ENCODE results near the gene MAMDC4.
A peak's percentile ranks its signal among the peaks of the same experiment; 100 is the strongest.
"Not testable (repeated sequence)": the region's sequence is repeated elsewhere in the genome, so short reads cannot be mapped to it uniquely, and the experiment has no call there.

Gene MAMDC4

DNA sequence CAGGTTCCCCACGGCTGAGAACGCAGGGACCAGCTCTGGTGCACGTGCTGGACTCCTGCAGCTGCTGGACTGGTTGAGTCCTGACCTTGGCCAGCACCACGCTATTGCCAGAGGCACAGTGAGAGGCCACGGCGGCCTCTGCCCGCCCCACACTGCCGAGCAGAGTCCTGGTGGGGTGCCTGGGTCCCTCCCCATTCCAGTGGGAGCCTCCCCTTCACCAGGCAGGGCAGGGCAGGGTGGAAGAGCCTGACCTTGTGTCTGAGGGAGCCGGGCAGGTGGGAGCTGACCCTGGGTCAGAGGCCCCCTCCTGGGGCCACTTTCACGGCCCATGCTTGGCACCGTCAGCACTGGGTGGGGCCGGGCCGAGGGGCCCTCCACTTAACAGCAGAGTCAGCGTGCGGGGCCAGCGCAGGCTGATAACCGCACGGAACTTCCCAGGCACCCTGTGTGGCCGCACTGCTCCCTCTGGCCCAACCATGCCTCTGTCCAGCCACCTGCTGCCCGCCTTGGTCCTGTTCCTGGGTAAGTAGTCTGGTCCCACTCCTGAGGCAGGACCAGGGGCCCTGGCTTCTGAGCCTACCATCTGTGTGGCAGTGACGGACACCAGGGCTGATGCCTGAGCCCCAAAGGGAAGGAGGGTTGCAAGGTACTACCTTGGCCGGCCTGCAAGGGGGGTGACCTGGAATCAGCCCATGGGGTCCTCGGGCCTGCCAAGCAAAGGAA, at the start of gene MAMDC4:
Gene MAMDC4 (plus strand): TSS at position 406 of the 723 bp plus-strand sequence. CDS start 71 bp downstream, at position 477.
- no peak for DNase-seq

DNA sequence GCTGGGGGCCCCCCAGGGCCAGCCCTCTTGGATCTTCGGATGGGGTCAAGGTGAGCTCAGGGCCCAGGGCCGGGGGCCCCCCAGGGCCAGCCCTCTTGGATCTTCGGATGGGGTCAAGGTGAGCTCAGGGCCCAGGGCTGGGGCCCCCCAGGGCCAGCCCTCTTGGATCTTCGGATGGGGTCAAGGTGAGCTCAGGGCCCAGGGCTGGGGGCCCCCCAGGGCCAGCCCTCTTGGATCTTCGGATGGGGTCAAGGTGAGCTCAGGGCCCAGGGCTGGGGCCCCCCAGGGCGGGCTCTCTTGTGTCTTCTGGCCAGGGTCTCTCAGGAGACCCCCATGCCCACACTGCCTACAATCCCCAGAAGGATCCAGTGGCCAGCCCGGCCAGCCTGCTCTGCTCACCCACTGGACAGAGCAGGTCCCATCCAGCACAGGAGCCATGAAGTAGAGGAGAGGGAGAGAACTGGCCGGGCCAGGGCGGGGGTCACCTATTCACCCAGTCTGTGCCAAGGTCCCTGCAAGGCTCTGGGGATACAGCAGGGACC, 49.1 kb upstream of the MAMDC4 start:
- DNase-seq: not testable (repeated sequence)

DNA sequence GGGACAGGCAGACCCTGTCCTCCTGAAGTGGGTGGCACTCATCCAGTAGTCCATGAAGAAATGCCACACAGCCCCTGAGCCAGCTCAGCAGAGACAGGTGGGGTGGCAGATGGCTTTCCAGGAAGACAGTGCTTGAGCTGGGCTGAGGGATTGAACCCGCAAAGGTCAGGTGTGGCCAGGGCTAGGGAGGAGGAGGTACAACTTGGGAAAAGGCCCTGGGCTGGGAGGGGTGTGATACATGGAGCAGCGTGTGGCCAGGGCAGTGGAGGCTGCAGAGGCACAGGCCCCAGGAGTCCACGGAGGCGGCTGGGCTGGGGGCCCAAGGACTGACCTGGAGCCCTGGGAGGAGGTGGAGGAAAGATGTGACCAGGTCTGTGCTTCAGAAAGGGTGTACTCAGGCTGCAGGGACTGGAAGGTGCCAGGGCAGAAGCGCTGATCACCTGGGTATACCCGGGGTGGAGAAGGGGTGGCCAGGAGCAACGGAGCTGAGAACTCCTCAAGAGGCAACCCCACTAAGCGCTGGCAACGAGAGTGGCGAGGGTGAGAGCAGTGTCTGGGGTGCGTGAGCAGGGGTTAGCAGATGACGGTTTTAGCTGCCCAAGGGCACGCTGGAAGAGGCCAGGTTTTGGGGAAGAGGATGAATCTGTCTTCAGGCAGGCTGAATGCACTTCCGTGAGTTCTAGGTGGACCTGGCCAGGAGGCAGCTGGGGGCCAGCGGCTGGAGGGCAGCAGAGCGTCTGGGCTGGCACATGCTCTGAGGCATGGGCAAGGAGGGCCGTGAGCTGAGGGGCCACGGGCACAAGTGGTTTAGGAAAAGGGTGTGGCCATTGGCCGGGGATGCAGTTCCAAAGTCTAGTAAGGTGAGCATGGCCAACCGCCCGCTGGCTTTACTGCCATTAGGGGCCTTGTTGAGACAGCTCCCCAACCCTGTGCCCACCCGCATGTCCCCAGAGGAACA, 48.3 kb upstream of the MAMDC4 start:
- DNase-seq: no peak

DNA sequence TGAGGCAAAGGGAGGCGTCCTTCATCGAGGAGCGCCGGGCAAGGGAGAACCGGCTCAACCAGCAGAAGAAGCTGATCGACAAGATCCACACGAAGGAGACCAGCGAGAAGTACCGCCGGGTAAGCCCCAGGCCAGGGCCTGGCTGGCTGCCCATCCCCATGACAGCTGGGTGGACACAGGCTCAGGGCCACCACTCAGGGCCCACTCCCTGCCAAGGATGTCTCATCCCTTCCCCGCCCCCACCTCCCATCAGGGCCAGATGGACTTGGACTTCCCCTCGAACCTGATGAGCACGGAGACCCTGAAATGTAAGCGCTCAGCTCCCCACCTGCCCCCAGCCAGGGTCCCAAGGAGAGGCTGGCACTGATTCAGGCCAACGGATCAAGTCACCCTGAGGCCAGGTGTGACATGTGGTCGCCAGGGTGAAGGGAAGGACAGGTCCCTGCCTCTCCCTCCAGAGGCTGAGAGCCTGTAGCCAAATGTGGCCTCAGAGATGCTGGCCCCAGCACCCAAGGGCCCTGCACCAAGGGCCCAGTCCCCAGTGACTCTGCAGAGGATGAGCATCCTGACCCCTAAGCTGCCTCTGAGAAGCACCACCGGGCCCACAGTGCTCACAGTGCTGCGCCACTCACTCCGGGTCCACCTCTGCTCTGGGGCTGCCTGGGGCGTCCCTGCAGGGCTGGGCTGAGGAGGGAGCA, 47.5 kb upstream of the MAMDC4 start:
- DNase-seq: no peak

DNA sequence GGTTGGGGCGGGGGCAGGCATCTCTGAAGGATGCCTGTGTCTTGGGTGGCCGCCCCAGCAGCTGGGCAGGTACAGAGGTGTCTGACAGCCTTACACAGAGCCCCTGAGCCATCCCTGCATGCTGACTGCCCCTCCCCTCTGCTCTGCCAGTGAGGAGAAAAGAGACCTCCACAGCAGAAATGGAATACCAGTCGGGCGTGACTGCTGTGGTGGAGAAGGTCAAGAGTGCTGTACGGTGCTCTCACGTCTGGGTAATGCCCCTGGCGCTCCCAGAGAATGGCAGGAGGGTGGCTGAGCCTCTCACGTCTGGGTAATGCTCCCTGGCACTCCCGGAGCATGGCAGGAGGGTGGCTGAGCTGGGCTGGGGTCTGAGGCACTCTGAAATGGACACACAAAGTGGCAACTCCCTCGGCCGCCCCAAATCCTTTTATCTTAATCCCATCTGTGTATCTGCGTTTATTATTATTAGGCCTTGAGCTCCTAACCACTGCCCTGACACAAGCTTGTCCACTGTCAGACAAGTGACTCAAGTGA, 46.9 kb upstream of the MAMDC4 start:
- no peak for DNase-seq

DNA sequence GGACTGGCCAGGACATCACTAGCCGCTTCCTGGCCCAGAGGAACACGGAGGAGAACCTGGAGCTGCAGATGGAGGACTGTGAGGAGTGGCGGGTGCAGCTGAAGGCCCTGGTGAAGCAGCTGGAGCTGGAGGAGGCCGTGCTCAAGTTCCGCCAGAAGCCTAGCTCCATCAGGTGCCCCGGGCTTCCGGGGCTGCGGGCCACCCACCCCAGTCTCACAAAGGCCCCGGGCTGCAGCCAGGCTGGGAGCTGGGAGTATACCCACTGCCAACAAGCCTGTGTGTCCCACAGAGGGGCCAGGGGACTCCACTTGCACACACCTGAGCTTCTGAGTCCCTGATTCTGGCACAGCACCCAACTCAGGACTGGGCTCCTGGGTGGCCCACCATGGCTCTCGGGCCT, 46.1 kb upstream of the MAMDC4 start:
- DNase-seq: no peak

DNA sequence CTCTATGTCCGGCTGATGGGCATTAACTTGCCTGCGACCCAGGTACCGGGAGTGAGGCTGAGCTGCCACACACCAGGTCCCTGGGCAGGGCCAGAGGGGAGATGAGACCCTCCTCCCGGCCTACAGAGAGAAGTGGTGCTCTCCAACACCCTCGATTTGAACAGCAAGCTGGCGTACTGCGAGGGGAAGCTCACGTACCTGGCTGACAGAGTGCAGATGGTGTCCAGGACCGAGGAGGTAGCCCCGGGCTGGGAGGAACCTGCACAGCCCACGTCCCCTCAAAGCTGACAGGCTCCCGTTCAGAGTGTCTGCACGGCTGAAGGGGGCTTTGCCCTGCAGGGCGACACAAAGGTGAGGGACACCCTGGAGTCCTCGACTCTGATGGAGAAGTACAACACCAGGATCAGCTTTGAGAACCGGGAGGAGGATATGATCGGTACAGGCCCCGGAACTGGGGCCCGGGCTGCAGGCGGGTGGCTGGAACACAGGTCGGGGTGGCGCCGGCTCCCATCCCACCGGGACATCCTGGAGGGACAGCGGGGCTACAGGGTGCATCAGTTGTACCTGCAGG, 45.4 kb upstream of the MAMDC4 start:
- DNase-seq: no peak

DNA sequence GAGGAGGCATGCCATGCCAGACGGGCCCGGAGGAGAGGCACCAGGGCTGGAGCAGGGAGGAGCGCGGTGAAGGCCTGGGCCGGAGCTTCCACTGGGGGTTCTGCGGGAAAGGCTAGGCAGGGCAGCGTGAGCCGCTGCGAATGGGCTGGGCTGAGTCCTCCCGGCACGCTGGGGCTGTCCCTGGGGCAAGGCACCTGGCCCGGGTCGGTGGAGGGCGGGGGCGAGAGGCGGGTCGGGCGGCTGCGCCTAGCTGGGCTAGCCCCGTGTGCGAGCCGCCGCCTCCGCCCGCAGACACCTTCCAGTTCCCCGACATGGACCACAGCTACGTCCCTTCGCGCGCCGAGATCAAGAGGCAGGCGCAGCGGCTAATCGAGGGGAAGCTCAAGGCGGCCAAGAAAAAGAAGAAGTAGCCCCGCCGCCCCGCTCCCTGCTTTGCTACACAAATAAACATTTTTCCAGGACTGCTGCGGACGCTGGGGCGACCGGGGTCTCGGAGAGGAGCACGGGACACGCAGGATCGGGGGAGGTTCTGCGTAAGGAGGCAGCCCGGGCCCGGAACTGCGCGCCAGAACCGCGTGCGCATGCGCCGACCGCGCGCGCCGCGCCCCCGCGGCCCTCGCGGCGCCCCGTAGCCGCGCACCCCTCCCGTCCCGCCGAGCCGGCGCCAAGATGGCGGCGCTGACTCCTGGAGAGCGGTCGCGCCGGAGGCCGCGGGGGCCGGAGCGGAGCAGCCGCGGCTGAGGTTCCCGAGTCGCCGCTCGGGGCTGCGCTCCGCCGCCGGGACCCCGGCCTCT, 44.7 kb upstream of the MAMDC4 start, which contains the start of gene RABL6:
Gene RABL6 (plus strand): TSS at position 668 of the 794 bp plus-strand sequence. CDS start 249 bp downstream, outside the sequence.
- peak; percentile 83 for DNase-seq

DNA sequence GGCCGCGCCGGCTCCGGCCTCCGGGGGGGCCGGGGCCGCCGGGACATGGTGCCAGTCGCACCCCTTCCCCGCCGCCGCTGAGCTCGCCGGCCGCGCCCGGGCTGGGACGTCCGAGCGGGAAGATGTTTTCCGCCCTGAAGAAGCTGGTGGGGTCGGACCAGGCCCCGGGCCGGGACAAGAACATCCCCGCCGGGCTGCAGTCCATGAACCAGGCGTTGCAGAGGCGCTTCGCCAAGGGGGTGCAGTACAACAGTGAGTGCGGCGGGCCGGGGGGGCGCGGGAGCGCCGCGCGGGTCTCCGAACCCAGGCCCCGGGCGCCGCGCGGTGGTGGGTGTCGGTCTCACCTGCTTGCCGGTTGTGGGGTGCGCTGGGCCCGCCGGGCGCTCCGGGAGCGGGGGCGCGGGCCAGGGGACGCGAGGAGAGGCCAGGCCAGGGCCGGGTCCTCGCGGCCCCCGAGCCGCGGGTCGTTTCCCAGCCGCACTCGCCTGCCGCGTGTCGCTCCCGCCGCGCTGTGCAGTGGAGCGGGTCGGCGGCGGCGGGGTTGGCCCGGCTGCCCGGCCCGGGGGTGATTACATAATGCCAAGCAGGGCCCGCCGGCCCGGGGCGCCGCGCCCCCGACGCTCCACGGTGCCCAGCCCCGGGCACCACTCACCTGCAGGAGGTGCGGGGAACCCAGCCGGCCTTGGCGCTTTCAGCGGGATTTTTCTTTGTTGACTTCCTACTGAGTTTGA, 43.9 kb upstream of the MAMDC4 start:
- no peak for DNase-seq

DNA sequence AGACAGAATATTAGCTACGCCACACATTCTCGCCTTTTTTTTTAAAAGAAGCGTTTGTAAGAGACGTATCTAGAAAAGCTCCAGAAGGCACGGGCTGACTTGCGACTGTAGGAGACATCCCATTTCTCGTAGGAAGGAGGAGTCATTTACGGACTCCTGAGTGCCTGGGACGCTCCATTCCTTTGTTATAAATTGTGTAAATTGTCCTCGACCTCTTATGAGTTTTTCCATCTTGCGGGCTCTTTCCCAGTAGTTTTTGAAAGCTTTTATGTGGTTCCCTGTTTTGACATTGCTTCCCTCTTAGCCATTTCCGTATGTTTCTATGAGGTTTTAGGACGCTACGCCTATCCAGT, 43.4 kb upstream of the MAMDC4 start:
- no peak for DNase-seq

DNA sequence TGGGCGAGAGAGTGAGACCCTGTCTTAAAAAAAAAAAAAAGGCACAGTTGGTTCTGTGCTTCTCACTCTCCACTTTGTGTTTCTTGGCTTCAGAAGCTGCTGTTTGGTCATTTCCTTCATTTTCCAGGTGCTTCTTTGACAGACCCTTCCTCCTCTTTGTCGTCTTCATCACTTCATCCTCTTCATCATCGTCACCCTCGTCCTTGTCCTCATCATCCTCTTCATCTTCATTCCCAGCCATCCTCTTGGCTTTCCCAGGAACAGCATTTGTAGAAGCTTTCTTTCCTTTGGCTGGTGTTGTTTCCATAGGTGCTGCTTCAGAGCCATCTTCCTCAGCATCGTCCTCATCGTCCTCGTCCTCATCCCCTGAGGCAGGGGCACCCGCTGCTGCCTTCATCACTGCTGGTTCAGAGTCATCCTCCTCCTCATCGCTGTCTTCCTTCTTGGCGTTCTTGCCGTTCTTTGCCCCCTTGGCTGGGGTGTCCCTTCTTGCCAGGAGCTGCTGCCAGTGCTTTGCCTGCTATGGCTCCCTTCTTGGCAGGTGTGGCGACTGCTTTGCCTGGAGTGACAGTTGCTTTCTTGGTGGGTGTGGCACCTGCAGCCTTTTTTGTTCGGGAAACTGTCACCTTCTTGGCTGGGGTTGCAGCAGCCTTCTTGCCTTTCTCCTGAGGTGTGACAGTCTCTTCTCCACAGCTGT, 37.3 kb upstream of the MAMDC4 start:
- no peak for DNase-seq

DNA sequence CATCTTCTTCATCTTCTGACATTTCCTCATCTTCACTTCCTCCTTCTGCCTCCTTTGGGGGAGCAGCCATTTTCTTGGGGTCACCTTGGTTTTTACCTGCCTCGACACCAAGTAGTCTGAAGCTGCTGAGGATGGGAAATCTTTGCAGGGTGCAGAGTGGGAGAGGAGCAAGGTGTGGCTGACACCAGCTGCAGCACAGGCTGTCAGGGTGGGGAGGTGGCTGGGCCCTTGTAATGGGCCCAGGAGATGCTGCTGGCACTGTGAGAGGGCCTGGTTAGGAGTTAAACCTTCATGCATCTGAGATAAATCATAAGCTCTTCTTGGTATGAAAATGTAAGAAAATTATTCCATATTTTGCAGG, 36.7 kb upstream of the MAMDC4 start:
- DNase-seq: no peak

DNA sequence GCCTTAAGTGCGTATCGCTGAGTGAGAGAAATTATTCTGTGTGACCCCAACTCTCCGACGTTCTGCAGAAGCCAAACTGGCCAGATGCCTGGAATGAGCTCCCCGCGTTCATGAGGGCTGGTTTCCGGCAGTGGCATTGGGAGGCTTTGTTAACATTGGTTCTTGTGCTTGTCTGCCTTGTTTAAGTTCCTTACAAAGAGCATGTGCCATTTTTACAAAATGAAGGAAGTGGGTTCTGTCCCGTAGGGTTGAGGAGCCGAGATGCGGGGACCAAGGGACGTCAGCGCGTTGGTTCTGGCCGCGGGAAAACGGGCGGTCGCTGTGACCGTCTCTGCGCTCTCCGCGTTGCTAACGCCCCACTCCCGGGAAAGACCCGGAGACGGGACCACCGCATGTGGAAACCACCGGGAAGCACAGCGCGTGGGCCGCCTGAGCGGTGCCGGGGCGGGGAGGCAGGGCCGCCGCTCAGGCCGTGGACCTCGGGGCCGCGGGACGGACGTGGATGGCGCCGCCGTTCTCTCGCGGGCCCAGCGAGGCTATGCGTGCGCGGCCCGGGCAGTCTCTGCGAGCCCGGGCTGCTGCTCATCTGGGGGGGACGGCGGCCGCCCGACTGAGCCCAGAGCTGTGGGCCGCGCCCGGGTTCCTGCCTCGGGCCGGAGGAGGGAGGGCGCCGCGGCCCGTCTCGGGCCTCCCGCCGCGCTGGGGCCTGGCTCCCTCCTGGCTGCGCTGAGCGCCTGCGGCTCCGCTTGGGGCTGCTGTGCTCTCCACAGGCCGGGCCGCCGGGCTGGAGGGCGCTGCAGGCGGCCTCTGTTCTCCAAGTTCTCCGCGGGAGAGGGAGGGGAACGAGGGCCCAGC, 30.9 kb upstream of the MAMDC4 start:
- DNase-seq: no peak

DNA sequence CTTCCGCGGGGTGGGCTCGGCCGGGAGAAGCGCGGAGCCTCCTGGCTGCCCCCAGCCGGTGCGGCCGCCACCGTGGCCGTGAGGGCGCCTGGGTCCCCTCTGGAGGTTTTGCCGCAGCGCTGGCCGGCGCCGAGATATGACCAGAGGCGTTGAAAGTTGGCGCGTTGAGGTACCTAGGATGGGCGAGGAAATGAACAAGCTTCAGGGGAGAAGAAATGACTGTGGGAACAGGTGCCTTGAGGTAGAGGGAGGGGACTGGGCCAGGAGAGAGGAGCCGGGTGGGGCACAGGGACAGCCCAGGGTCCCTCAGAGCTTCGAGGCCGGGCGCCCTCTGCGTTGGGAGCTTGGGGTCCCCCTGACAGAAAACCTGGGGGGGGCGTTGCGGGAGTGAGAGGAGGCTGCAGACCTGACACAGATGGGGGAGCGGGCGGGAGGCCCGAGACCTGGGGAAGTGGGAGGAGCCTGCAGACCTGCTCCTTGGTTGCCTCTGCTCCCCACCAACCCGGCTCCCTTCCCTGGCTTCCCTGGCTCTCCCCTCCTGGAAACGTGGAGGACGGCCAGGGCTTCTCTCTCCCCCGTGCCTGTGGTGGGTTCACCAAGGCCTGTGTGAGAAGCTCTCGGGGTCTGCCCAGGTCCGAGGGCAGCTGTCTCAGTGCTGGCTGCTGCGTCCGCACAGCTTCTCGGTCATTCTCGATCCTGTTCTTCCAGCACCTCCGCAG, 30.2 kb upstream of the MAMDC4 start:
- DNase-seq: no peak

DNA sequence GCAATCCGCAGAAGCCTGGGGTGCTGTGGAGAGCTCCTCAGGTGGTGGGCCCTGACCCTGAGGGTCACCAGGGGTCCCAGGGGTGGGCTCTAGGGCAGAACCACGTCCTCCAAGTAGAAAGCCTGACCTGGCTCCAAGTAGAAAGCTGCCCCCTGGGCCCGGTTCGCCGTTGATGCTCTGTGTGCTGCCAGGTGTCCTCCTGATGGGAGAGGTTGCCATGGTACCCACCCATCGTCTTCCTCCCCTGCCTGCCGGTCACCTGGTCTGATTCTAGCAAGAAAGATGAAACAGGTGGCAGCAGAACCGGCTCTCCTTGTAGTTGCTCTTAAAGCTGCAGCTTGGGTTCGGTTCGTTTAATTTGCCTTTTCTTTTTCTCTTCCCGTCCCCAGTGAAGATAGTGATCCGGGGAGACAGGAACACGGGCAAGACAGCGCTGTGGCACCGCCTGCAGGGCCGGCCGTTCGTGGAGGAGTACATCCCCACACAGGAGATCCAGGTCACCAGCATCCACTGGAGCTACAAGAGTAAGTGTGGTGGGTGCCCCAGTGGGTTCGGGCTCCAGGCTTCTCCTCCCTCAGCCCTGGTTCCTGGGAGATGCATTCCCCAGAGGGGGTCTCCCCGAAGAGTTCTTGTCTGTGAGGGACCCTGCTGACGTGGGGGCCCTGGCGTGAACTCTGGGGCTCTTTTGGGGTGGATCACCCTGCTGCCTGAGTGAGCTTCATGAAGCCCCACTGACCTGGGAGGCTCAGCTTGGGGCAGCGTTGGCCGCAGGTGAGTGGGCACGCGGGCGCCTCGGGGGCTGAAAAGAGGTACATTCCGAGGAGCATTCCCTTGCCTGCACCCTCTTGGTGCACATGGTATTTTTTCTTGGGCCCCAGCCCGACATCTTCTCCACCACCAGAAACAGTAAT, 28.8 kb upstream of the MAMDC4 start:
- DNase-seq: no peak

DNA sequence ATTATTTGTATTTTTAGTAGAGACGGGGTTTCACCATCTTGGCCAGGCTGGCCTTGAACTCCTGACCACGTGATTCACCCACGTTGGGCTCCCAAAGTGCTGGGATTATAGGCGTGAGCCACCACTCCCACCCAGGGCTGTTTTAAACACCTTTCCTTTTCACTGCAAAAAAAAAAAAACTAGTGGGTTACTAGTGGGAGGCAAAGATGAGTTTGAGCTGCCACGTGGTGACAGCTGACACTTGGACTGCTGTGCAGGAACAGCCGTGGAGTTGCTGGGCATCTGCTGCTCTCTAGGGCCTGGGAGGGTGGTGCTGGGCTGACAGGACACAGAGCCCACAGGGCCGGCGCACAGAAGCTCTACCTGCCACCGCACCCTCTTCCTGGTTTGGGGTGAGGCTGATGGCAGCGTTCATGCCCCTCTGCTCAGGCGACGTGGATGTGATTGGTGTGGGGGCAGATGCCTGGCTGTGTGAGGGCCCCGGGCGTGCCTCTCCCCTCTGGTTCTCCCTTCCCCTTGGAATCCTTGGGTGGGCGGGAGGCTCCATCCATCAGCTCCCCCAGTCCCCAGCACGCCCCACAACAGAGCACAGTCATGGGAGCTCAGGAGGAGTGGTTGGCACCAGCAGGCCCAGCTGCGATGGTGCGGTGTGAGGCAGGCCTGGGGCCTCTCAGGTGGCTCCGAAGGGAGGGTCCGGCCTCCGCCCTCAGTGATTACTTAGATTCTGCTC, 27.5 kb upstream of the MAMDC4 start:
- DNase-seq: no peak
